ENCODE results near the gene TFAP2E. TPM values are rescaled to one million over a fixed set of nuclear protein-coding genes. Genes with fewer than 3 reads are reported as not detected.

TFAP2E gene
- total and polyA plus RNA-seq, 8 donors = 0.37 to 44.3 (median 1.8) TPM; not detected in 3

DNA sequence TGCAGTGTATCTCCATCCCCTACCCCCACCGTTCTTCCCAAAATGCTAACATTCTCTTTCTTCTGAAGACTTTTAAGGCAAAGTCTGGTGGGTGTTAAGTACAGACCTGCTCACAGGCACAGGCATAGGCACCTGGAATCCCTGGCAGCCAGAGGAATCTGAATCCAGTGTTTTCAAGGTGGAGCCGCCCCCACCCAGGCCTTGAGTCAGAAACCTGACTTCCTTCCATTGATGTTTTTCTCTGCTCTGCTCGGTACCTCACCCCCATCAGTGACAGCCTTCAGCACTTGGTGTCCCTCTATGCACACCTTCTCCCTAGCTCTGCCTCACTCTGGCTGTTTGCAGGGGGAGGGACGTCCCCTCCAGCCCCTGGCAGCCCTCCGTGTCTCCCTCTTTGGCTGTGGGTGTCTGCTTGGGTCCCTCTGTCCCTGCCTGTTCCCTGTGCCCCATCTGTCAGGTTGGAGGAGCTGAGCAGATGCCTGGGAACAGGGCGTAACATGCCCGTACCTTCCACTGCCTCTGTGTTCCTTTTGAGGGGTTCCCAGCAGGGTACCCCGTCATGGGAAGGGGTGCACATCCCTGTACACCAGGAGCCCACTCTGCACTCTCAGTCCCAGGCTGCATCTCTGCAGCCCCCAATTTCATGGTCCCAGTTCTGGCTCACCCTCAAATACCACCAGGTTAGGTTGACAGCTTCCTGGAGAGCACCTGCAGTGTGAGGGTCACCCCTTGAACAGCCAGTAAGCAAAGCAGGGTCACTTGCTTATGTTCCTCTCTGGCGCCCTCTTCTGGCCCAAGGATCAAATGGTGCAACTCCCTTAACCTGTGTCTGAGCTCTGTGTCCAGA is 8.9 kb upstream of the TFAP2E start:
- peak in 1 of 3 donors; percentile 41 for TF ChIP-seq POLR2AphosphoS5 (IDR thresholded peaks at IDR 0.05)
- no peak for TF ChIP-seq EP300 (IDR thresholded peaks at IDR 0.05)
- TF ChIP-seq, protein P1, sequence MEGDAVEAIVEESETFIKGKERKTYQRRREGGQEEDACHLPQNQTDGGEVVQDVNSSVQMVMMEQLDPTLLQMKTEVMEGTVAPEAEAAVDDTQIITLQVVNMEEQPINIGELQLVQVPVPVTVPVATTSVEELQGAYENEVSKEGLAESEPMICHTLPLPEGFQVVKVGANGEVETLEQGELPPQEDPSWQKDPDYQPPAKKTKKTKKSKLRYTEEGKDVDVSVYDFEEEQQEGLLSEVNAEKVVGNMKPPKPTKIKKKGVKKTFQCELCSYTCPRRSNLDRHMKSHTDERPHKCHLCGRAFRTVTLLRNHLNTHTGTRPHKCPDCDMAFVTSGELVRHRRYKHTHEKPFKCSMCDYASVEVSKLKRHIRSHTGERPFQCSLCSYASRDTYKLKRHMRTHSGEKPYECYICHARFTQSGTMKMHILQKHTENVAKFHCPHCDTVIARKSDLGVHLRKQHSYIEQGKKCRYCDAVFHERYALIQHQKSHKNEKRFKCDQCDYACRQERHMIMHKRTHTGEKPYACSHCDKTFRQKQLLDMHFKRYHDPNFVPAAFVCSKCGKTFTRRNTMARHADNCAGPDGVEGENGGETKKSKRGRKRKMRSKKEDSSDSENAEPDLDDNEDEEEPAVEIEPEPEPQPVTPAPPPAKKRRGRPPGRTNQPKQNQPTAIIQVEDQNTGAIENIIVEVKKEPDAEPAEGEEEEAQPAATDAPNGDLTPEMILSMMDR (IDR thresholded peaks at IDR 0.05) = peak in 5 of 7 experiments; percentile 56 to 78 (median 74)
- intact Hi-C loops (cut with DNase I; ENCODE audit: low total_unique reads) = loop anchor here (5.0 kb wide), 1 partner anchor 112 kb away; no protein-coding TSS in a partner anchor
- no peak overlapping the region for H3K27ac ChIP-seq
- H3K36me3 ChIP-seq = peaks cover 4 to 60% (median 52%) of the 10 kb centered on the region in 4 donors
- H3K4me1 ChIP-seq = peaks cover 17 to 37% (median 26%) of the 10 kb centered on the region in 4 donors
- H3K9me3 ChIP-seq = no peaks in the 10 kb centered on the region
- H3K27me3 ChIP-seq = peaks cover 0 to 2% (median 0%) of the 10 kb centered on the region in 3 donors
- DNase-seq = peak; percentile 88 to 92
- no peak overlapping the region for H3K4me3 ChIP-seq
- WGBS, 5 donors = 78 to 81% (median 79%) methylated on average over 9 of the region's 9 CpGs

DNA sequence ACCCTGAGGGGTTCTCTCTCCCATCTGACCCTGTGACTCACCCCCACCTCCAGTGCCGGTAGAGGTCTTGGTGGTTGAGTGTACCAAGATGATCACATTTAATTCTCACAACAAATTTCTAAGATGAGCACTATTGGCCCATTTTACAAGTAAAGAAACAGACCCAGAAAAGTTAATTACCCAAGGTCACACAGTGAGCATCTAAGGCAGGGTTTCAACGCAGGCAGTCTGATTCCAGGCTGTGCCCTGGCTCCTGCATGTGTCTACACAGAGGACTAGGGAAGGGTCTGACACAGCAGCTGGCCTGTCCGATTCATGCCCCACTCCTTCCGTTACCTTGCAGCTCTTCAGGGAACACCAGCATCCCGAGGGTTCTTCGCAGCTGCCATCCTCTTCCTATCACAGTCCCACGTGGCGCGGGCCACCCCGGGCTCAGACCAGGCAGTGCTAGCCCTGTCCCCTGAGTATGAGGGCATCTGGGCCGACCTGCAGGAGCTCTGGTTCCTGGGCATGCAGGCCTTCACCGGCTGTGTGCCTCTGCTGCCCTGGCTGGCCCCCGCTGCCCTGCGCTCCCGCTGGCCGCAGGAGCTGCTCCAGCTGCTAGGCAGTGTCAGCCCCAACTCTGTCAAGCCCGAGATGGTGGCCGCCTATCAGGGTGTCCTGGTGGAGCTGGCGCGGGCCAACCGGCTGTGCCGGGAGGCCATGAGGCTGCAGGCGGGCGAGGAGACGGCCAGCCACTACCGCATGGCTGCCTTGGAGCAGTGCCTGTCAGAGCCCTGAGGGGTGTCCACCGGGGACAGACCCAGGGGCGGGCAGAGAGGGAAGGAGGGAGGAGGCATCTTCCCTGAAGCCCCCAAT is 8.0 kb upstream of the TFAP2E start:
- no peak for DNase-seq
- Histone ChIP-seq H3K36me3 (peaks cover 4 to 60% (median 52%) of the 10 kb centered on the region in 4 donors), H3K4me3 (no peak overlapping the region), H3K27me3 (peaks cover 0 to 10% (median 0%) of the 10 kb centered on the region in 3 donors), H3K27ac (no peak overlapping the region), H3K4me1 (peaks cover 15 to 28% (median 19%) of the 10 kb centered on the region in 4 donors), H3K9me3 (no peaks in the 10 kb centered on the region)
- TF ChIP-seq EP300 (IDR thresholded peaks at IDR 0.05) = no peak
- TF ChIP-seq, protein P1 (IDR thresholded peaks at IDR 0.05) = peak in 1 of 7 experiments; percentile 12
- 86 to 89% (median 89%) methylated on average over 16 to 28 of the region's 28 CpGs for WGBS, 5 donors
- intact Hi-C loops (cut with DNase I; ENCODE audit: low total_unique reads) = loop anchor here (5.0 kb wide), 2 partner anchors 113 to 152 kb away; partner anchors contain the start of gene C1orf216

DNA sequence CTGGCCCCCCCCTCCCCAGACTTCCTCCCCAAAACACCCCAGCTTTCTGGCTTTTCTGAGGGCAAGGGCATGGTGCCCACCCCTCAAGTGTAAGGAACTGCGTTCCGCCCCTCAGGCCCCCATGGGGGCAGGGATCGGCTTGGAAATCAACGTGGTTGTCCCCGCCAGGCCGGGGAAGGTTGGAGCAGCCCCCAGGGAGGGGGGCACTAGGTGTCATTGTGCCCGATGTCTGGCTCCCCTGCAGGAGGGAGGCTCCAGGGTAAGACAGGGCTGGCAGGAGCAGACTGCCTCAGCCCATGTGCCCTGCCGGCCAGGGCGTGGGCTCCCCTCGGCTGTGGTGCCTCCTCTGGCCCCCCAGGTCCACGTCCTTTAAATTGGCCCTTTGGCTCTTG is 7.4 kb upstream of the TFAP2E start:
- Histone ChIP-seq H3K4me1 (peaks cover 9 to 22% (median 13%) of the 10 kb centered on the region in 4 donors), H3K27ac (no peak overlapping the region), H3K4me3 (no peak overlapping the region), H3K36me3 (peaks cover 4 to 60% (median 52%) of the 10 kb centered on the region in 4 donors), H3K9me3 (no peaks in the 10 kb centered on the region), H3K27me3 (peaks cover 0 to 16% (median 0%) of the 10 kb centered on the region in 3 donors)
- DNase-seq = no peak
- TF ChIP-seq POLR2AphosphoS5 (IDR thresholded peaks at IDR 0.05) (no peak), POLR2A (IDR thresholded peaks at IDR 0.05) (no peak)
- WGBS, 5 donors = 80 to 95% (median 91%) methylated on average over 9 to 11 of the region's 11 CpGs
- intact Hi-C loops (cut with DNase I; ENCODE audit: low total_unique reads) = loop anchor here (5.0 kb wide), 1 partner anchor 152 kb away; the partner anchor contains the start of gene C1orf216

DNA sequence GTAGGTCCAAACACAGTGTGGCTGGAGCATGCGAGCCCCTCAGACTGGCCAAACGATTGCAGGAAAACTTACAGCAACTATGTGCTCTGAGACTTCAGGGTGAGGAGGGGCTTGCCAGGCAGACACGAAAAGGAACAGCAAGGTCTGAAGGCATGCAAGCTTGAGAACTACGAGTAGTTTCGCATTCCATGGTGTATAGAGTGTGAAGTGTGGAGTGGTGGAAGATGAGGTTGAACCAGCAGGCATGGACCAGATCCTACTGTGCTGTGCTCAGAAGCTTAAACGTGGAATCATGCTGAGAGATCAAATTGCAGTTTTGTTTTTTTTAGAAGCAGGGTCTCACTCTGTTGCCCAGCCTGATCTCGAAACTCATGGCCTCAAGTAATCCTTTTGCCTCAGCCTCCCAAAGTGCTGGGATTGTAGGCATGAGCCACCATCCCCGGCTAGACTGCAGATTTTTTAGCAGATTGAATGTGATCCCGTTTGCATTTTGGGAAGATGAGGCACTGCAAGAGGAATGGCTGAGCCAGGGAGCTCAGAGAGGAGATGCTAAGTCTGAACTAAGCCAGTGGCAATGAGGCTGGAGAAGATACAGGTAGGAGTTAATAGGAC is 5.1 kb upstream of the TFAP2E start:
- H3K4me1 ChIP-seq = peaks cover 3 to 14% (median 7%) of the 10 kb centered on the region in 4 donors

More for the DNA sequence above, 5.1 kb upstream of the TFAP2E start:
- H3K36me3 ChIP-seq = peaks cover 4 to 39% (median 37%) of the 10 kb centered on the region in 4 donors
- H3K27me3 ChIP-seq = peaks cover 0 to 39% (median 13%) of the 10 kb centered on the region in 3 donors
- intact Hi-C loops (cut with DNase I; ENCODE audit: low total_unique reads) = loop anchor here (5.0 kb wide), 1 partner anchor 149 kb away; the partner anchor contains the start of gene C1orf216
- no peak overlapping the region for H3K27ac ChIP-seq
- TF ChIP-seq EP300 (IDR thresholded peaks at IDR 0.05) (no peak), POLR2A (IDR thresholded peaks at IDR 0.05) (no peak), POLR2AphosphoS5 (IDR thresholded peaks at IDR 0.05) (no peak)
- TF ChIP-seq, protein P1 (IDR thresholded peaks at IDR 0.05) = no peak
- no peak for DNase-seq
- no peak overlapping the region for H3K4me3 ChIP-seq
- WGBS, 5 donors = 64 to 78% (median 71%) methylated on average over 9 of the region's 9 CpGs
- no peaks in the 10 kb centered on the region for H3K9me3 ChIP-seq

Measured in stomach (tissue), 9 donors.